Liver (tissue), 3 donors: ENCODE data around the gene UBA6.
"Not testable (repeated sequence)": the region's sequence is repeated elsewhere in the genome, so short reads cannot be mapped to it uniquely, and the experiment has no call there.

ENCODE experiments used
- ATF3 ChIP-seq: IDR thresholded peaks from 2 replicates; pipeline ENCODE4 v1.6.1; 2016; ENCODE audit warnings: antibody characterized with exemption
- CTCF ChIP-seq: fragments of 150-350 bp; IDR thresholded peaks from 2 replicates; pipeline ENCODE4 v1.5.1; 2017; ENCODE audit warnings: improper control_type of control experiment, low read depth, low read length; ENCODE audit not compliant: missing input control
- EGR1 ChIP-seq, 2 donors: IDR thresholded peaks; 2 replicates each; pipeline ENCODE4 v1.6.1; 2016 to 2018; ENCODE audit warnings: antibody characterized with exemption in 2 of 2, low read depth in 2 of 2
- GABPA ChIP-seq, 2 donors: IDR thresholded peaks in 1 of 2; conservative IDR thresholded peaks in 1 of 2; 2 replicates each; pipeline ENCODE4 v1.6.1; 2016; ENCODE audit warnings: antibody characterized with exemption in 2 of 2, mild to moderate bottlenecking in 1 of 2, moderate library complexity in 1 of 2
- JUND ChIP-seq, 2 donors: IDR thresholded peaks; 2 replicates each; pipeline ENCODE4 v1.6.1; 2016; ENCODE audit warnings: antibody characterized with exemption in 2 of 2
- MAX ChIP-seq: IDR thresholded peaks from 2 replicates; pipeline ENCODE4 v1.6.1; 2016; ENCODE audit warnings: antibody characterized with exemption
- RAD21 ChIP-seq, 2 donors: IDR thresholded peaks; 2 replicates each; pipeline ENCODE4 v1.6.1; 2016; ENCODE audit warnings: antibody characterized with exemption in 2 of 2, mild to moderate bottlenecking in 2 of 2
- REST ChIP-seq: IDR thresholded peaks from 2 replicates; pipeline ENCODE4 v1.6.1; 2016; ENCODE audit warnings: antibody characterized with exemption, mild to moderate bottlenecking
- TAF1 ChIP-seq: conservative IDR thresholded peaks from 2 replicates; pipeline ENCODE4 v1.6.1; 2016; ENCODE audit warnings: antibody characterized with exemption, mild to moderate bottlenecking
- donor health status: healthy.
- donor health status: healthy.

- not testable (repeated sequence) for TF ChIP-seq CTCF; MAX; EGR1 (IDR thresholded peaks at IDR 0.05; ENCODE audit: low read depth in 2 of 2); GABPA (IDR thresholded peaks at IDR 0.05 in 1 of 2, conservative IDR thresholded peaks at IDR 0.05 in 1 of 2); JUND (IDR thresholded peaks at IDR 0.05); REST; ATF3; TAF1; RAD21 (IDR thresholded peaks at IDR 0.05)
Observed at GRCh38 chr4:67706682-67707081, 5.7 kb upstream of the UBA6 start.
